Astrocyte (in vitro differentiated cells and primary cell): ENCODE measurements around the gene HNF1A. TPM values are rescaled to one million over a fixed set of nuclear protein-coding genes. Genes with fewer than 3 reads are reported as not detected.

Experiments used
- DNase-seq: peaks from one replicate; pipeline ENCODE4 v3.0.0-alpha.2; 2010; ENCODE audit warnings: low read depth
- FAIRE-seq: peaks from 2 replicates; lab custom pipeline; 2011; peaks lifted over from hg19 to GRCh38; lab: Jason Lieb, UNC
- H2AFZ ChIP-seq: 2 replicates; pipeline ENCODE4 v1.6.0; 2012; ENCODE audit warnings: low read depth, low read length, inconsistent platforms
- H3K27ac ChIP-seq: 2 replicates; pipeline ENCODE4 v1.5.1; 2011; ENCODE audit warnings: low read depth, low read length, inconsistent platforms
- H3K27me3 ChIP-seq: 2 replicates; pipeline ENCODE4 v1.6.0; 2011; ENCODE audit warnings: low read length, inconsistent platforms; ENCODE audit not compliant: insufficient read depth
- H3K36me3 ChIP-seq: 2 replicates; pipeline ENCODE4 v1.5.1; 2011; ENCODE audit warnings: low read length, inconsistent platforms; ENCODE audit not compliant: insufficient read depth
- H3K4me1 ChIP-seq: 2 replicates; pipeline ENCODE4 v1.5.1; 2011; ENCODE audit warnings: low read length, inconsistent platforms; ENCODE audit not compliant: insufficient read depth
- H3K4me2 ChIP-seq: 2 replicates; pipeline ENCODE4 v1.6.0; 2012; ENCODE audit warnings: low read length, inconsistent platforms
- H3K4me3 ChIP-seq: 2 replicates; pipeline ENCODE4 v1.5.1; 2011; ENCODE audit warnings: low read depth, mild to moderate bottlenecking, low read length, inconsistent platforms; ENCODE audit not compliant: insufficient read depth
- H3K79me2 ChIP-seq: 2 replicates; pipeline ENCODE4 v1.6.0; 2012; ENCODE audit warnings: mild to moderate bottlenecking, low read length, inconsistent platforms; ENCODE audit not compliant: insufficient read depth
- H3K9ac ChIP-seq: 2 replicates; pipeline ENCODE4 v1.6.0; 2012; ENCODE audit warnings: mild to moderate bottlenecking, low read length, inconsistent platforms
- H3K9me3 ChIP-seq: 2 replicates; pipeline ENCODE4 v1.5.1; 2012; ENCODE audit warnings: low read depth, mild to moderate bottlenecking, low read length, inconsistent platforms; ENCODE audit not compliant: insufficient read depth
- H4K20me1 ChIP-seq: 2 replicates; pipeline ENCODE4 v1.6.0; 2012; ENCODE audit warnings: low read length, inconsistent platforms; ENCODE audit not compliant: insufficient read depth
- H3K27ac Mint-ChIP-seq: one replicate; pipeline ENCODE4 v1.8.0; 2021; ENCODE audit warnings: mild to moderate bottlenecking, mixed read lengths; ENCODE audit not compliant: unreplicated experiment
- H3K27me3 Mint-ChIP-seq: one replicate; pipeline ENCODE4 v1.8.0; 2021; ENCODE audit warnings: low read depth, mixed read lengths; ENCODE audit not compliant: unreplicated experiment
- H3K36me3 Mint-ChIP-seq: one replicate; pipeline ENCODE4 v1.8.0; 2021; ENCODE audit warnings: low read depth, mixed read lengths; ENCODE audit not compliant: unreplicated experiment
- H3K4me1 Mint-ChIP-seq: one replicate; pipeline ENCODE4 v1.8.0; 2021; ENCODE audit warnings: low read depth, mixed read lengths; ENCODE audit not compliant: unreplicated experiment
- H3K4me3 Mint-ChIP-seq: one replicate; pipeline ENCODE4 v1.8.0; 2021; ENCODE audit warnings: mild to moderate bottlenecking, moderate library complexity, mixed read lengths; ENCODE audit not compliant: unreplicated experiment
- H3K9me3 Mint-ChIP-seq: one replicate; pipeline ENCODE4 v1.8.0; 2021; ENCODE audit warnings: mild to moderate bottlenecking, mixed read lengths; ENCODE audit not compliant: unreplicated experiment
- EZH2 ChIP-seq: IDR thresholded peaks from 2 replicates; pipeline ENCODE4 v1.6.1; 2012; ENCODE audit warnings: mild to moderate bottlenecking, low read length, inconsistent platforms; ENCODE audit not compliant: insufficient read depth
- total RNA-seq: library from RNA; stranded (reverse); gene quantifications from 2 replicates; pipeline ENCODE4 v1.2.1, GENCODE V29; 2021
- TF ChIP-seq, protein P1 (sequence below): IDR thresholded peaks from 2 replicates; pipeline ENCODE4 v1.5.1; 2011; ENCODE audit warnings: low read depth, mild to moderate bottlenecking, inconsistent platforms, low read length, moderate library complexity; ENCODE audit not compliant: insufficient read depth

The HNF1A gene
- total RNA-seq, 1 donor from 2014 or later = not detected

DNA sequence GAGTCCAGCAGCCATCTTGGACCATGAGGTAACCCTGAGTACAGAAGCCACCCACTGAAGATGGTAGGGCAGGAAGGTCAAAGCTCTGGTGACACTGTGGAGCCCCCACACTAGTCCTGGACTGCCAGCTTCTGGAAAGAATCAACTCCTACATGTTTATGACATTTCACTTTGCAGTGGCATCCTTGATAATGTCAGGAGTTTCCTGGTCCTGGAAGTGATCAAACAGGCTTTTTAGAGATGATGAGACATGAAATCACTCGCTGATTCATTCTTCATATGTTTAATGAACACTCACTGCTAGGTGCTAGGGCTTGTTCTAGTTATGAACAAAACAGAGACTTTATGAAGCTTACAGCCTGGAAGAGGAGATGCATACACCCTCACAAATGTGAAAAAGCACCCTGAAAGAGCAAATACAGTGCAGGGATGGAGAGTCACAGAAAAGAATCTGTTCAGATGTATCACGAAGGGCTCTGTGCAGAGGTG lies 15.8 kb upstream of the HNF1A start:
- DNase-seq (no peak), FAIRE-seq (no peak)
- Mint-ChIP-seq H3K36me3 (no peaks in the 10 kb centered on the region), H3K9me3 (no peaks in the 10 kb centered on the region), H3K27me3 (peaks cover 14% of the 10 kb centered on the region), H3K4me1 (no peaks in the 10 kb centered on the region), H3K4me3 (no peak overlapping the region), H3K27ac (no peak overlapping the region)
- Histone ChIP-seq H3K4me3 (no peak overlapping the region), H3K27me3 (peaks cover 2% of the 10 kb centered on the region), H4K20me1 (no peaks in the 10 kb centered on the region), H3K4me2 (no peak overlapping the region), H3K79me2 (no peaks in the 10 kb centered on the region), H2AFZ (no peak overlapping the region), H3K4me1 (no peaks in the 10 kb centered on the region), H3K9ac (no peak overlapping the region), H3K9me3 (no peaks in the 10 kb centered on the region), H3K36me3 (no peaks in the 10 kb centered on the region), H3K27ac (no peak overlapping the region)
- TF ChIP-seq EZH2 = no peak
- TF ChIP-seq, protein P1, sequence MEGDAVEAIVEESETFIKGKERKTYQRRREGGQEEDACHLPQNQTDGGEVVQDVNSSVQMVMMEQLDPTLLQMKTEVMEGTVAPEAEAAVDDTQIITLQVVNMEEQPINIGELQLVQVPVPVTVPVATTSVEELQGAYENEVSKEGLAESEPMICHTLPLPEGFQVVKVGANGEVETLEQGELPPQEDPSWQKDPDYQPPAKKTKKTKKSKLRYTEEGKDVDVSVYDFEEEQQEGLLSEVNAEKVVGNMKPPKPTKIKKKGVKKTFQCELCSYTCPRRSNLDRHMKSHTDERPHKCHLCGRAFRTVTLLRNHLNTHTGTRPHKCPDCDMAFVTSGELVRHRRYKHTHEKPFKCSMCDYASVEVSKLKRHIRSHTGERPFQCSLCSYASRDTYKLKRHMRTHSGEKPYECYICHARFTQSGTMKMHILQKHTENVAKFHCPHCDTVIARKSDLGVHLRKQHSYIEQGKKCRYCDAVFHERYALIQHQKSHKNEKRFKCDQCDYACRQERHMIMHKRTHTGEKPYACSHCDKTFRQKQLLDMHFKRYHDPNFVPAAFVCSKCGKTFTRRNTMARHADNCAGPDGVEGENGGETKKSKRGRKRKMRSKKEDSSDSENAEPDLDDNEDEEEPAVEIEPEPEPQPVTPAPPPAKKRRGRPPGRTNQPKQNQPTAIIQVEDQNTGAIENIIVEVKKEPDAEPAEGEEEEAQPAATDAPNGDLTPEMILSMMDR = no peak

GRCh38 chr12:120964298-120964697 lies 14.0 kb upstream of the HNF1A start:
- TF ChIP-seq, protein P1 = no peak
- no peak for TF ChIP-seq EZH2

GRCh38 chr12:120965534-120966091 lies 12.7 kb upstream of the HNF1A start:
- DNase-seq (no peak), FAIRE-seq (no peak)
- TF ChIP-seq, protein P1 = no peak
- TF ChIP-seq EZH2 = no peak
- Histone ChIP-seq H2AFZ (no peak overlapping the region), H3K4me1 (no peaks in the 10 kb centered on the region), H3K27me3 (peaks cover 2% of the 10 kb centered on the region), H3K4me2 (no peak overlapping the region), H3K36me3 (no peaks in the 10 kb centered on the region), H3K4me3 (no peak overlapping the region), H3K9me3 (no peaks in the 10 kb centered on the region), H3K79me2 (no peaks in the 10 kb centered on the region), H4K20me1 (no peaks in the 10 kb centered on the region), H3K27ac (no peak overlapping the region), H3K9ac (no peak overlapping the region)
- H3K4me1 Mint-ChIP-seq = no peaks in the 10 kb centered on the region
- no peaks in the 10 kb centered on the region for H3K9me3 Mint-ChIP-seq
- no peaks in the 10 kb centered on the region for H3K36me3 Mint-ChIP-seq
- peaks cover 13% of the 10 kb centered on the region for H3K27me3 Mint-ChIP-seq
- H3K4me3 Mint-ChIP-seq = no peak overlapping the region
- H3K27ac Mint-ChIP-seq = no peak overlapping the region

More at GRCh38 chr12:120964298-120964697, 14.0 kb upstream of the HNF1A start:
- Histone ChIP-seq H2AFZ (no peak overlapping the region), H3K79me2 (no peaks in the 10 kb centered on the region), H3K4me1 (no peaks in the 10 kb centered on the region), H3K9ac (no peak overlapping the region), H3K36me3 (no peaks in the 10 kb centered on the region), H3K27ac (no peak overlapping the region), H3K27me3 (peaks cover 2% of the 10 kb centered on the region), H3K9me3 (no peaks in the 10 kb centered on the region), H4K20me1 (no peaks in the 10 kb centered on the region), H3K4me2 (no peak overlapping the region), H3K4me3 (no peak overlapping the region)
- no peaks in the 10 kb centered on the region for H3K36me3 Mint-ChIP-seq
- H3K27me3 Mint-ChIP-seq = peaks cover 13% of the 10 kb centered on the region
- no peak for DNase-seq
- H3K4me1 Mint-ChIP-seq = no peaks in the 10 kb centered on the region
- no peaks in the 10 kb centered on the region for H3K9me3 Mint-ChIP-seq
- FAIRE-seq = no peak
- no peak overlapping the region for H3K27ac Mint-ChIP-seq
- no peak overlapping the region for H3K4me3 Mint-ChIP-seq
